Tibial nerve (tissue), 4 donors: ENCODE measurements around the gene SDK2. TPM values are rescaled to one million over a fixed set of nuclear protein-coding genes. Genes with fewer than 3 reads are reported as not detected.

Experiments
- DNase-seq, 2 donors: peaks; one replicate each; pipeline ENCODE4 v3.0.0-alpha.2; 2019; ENCODE audit warnings: low spot score in 2 of 2
- H3K27ac ChIP-seq, 4 donors: fragments of 200-600 bp; sonication (generic) in 3 of 4; one replicate each; pipeline ENCODE4 v1.5.1; 2017 to 2019; ENCODE audit warnings: mild to moderate bottlenecking in 1 of 4
- H3K27me3 ChIP-seq, 2 donors: fragments of 200-600 bp; sonication (generic) in 1 of 2; one replicate each; pipeline versions ENCODE4 v1.5.1 to v1.6.0; 2017 to 2019
- H3K36me3 ChIP-seq, 3 donors: fragments of 200-600 bp; sonication (generic); one replicate each; pipeline ENCODE4 v1.5.1; 2018 to 2019
- H3K4me1 ChIP-seq, 4 donors: fragments of 200-600 bp; sonication (generic) in 3 of 4; one replicate each; pipeline ENCODE4 v1.5.1; 2017 to 2019
- H3K4me3 ChIP-seq, 4 donors: fragments of 200-600 bp; sonication (generic) in 3 of 4; one replicate each; pipeline ENCODE4 v1.5.1; 2017 to 2019; ENCODE audit warnings: mild to moderate bottlenecking in 1 of 4, moderate library complexity in 1 of 4
- H3K9me3 ChIP-seq, 4 donors: fragments of 200-600 bp; sonication (generic) in 3 of 4; one replicate each; pipeline ENCODE4 v1.5.1; 2017 to 2019
- CTCF ChIP-seq, 5 experiments: fragments of 200-600 bp in 3 of 5; fragments of 450-650 bp in 2 of 5; sonication (generic) in 3 of 5; IDR thresholded peaks; one replicate each; pipeline ENCODE4 v1.5.1; 2016 to 2019; ENCODE audit warnings: antibody characterized with exemption in 5 of 5, mild to moderate bottlenecking in 3 of 5, moderate library complexity in 2 of 5
- EP300 ChIP-seq, 2 donors: sonication (generic); formaldehyde crosslinking; IDR thresholded peaks; one replicate each; pipeline ENCODE4 v1.6.1; 2017; ENCODE audit warnings: antibody characterized with exemption in 2 of 2, mild to moderate bottlenecking in 1 of 2
- POLR2A ChIP-seq, 2 donors: fragments of 450-650 bp; IDR thresholded peaks; one replicate each; pipeline ENCODE4 v1.6.1; 2017; ENCODE audit warnings: antibody characterized with exemption in 2 of 2, mild to moderate bottlenecking in 2 of 2, moderate library complexity in 2 of 2
- WGBS, 2 donors: methylation state at CpG; one replicate each; pipeline ENCODE4 v1.1.5; 2018; 5-methylcytosine and 5-hydroxymethylcytosine counted together
- total RNA-seq, 4 donors: library from RNA; depleted of rRNA; stranded (reverse); fragments of >200 nt; gene quantifications; one replicate each; pipeline ENCODE4 v1.1.0, GENCODE V29; 2016

SDK2 gene
- total RNA-seq, 4 donors from 2014 or later, result 3.1 to 6.3 (median 4.6) TPM

GRCh38 chr17:73519011-73519410, 125.2 kb downstream of the SDK2 start:
- H3K27me3 ChIP-seq, result no peaks in the 10 kb centered on the region
- DNase-seq, result no peak
- H3K4me1 ChIP-seq, result peaks cover 0 to 21% (median 0%) of the 10 kb centered on the region in 4 donors
- no peak overlapping the region for H3K4me3 ChIP-seq
- H3K27ac ChIP-seq, result no peak overlapping the region
- H3K36me3 ChIP-seq, result no peaks in the 10 kb centered on the region
- TF ChIP-seq POLR2A (IDR thresholded peaks at IDR 0.05) (no peak), EP300 (IDR thresholded peaks at IDR 0.05) (no peak), CTCF (IDR thresholded peaks at IDR 0.05) (no peak)
- H3K9me3 ChIP-seq, result no peaks in the 10 kb centered on the region
- 94 to 98% methylated on average over 6 of the region's 6 CpGs for WGBS, 2 donors

GRCh38 chr17:73516431-73516830, 127.8 kb downstream of the SDK2 start:
- H3K27ac ChIP-seq, result no peak overlapping the region
- no peaks in the 10 kb centered on the region for H3K36me3 ChIP-seq
- DNase-seq, result no peak
- H3K4me3 ChIP-seq, result no peak overlapping the region
- TF ChIP-seq CTCF (IDR thresholded peaks at IDR 0.05) (no peak), POLR2A (IDR thresholded peaks at IDR 0.05) (no peak), EP300 (IDR thresholded peaks at IDR 0.05) (no peak)
- peaks cover 0 to 30% (median 0%) of the 10 kb centered on the region in 4 donors for H3K4me1 ChIP-seq
- H3K27me3 ChIP-seq, result no peaks in the 10 kb centered on the region
- WGBS, 2 donors, result 65 to 77% methylated on average over 11 of the region's 11 CpGs
- H3K9me3 ChIP-seq, result no peaks in the 10 kb centered on the region

GRCh38 chr17:73514146-73514863, 129.9 kb downstream of the SDK2 start:
- WGBS, 2 donors, result 59% methylated on average over 13 of the region's 13 CpGs

GRCh38 chr17:73513426-73513825, 130.8 kb downstream of the SDK2 start:
- no peak overlapping the region for H3K4me3 ChIP-seq
- peaks cover 0 to 39% (median 0%) of the 10 kb centered on the region in 4 donors for H3K4me1 ChIP-seq
- no peaks in the 10 kb centered on the region for H3K36me3 ChIP-seq
- H3K9me3 ChIP-seq, result no peaks in the 10 kb centered on the region
- peak overlapping the region in 2 of 4 donors; percentile 63 to 77 for H3K27ac ChIP-seq
- DNase-seq, result no peak
- H3K27me3 ChIP-seq, result no peaks in the 10 kb centered on the region
- TF ChIP-seq CTCF (IDR thresholded peaks at IDR 0.05) (no peak), EP300 (IDR thresholded peaks at IDR 0.05) (no peak), POLR2A (IDR thresholded peaks at IDR 0.05) (no peak)
- WGBS, 2 donors, result 46 to 57% methylated on average over 10 of the region's 10 CpGs

More at GRCh38 chr17:73514146-73514863, 129.9 kb downstream of the SDK2 start:
- H3K27me3 ChIP-seq, result no peaks in the 10 kb centered on the region
- no peak for DNase-seq
- no peak overlapping the region for H3K4me3 ChIP-seq
- no peaks in the 10 kb centered on the region for H3K9me3 ChIP-seq
- peak overlapping the region in 3 of 4 donors; percentile 15 to 77 (median 63) for H3K27ac ChIP-seq
- TF ChIP-seq CTCF (IDR thresholded peaks at IDR 0.05) (no peak), POLR2A (IDR thresholded peaks at IDR 0.05) (no peak), EP300 (IDR thresholded peaks at IDR 0.05) (no peak)
- peaks cover 0 to 39% (median 0%) of the 10 kb centered on the region in 4 donors for H3K4me1 ChIP-seq
- H3K36me3 ChIP-seq, result no peaks in the 10 kb centered on the region

GRCh38 chr17:73511719-73512115, 132.5 kb downstream of the SDK2 start:
- WGBS, 2 donors, result 67 to 79% methylated on average over 5 of the region's 5 CpGs
- Histone ChIP-seq H3K36me3 (peaks cover 0 to 4% (median 0%) of the 10 kb centered on the region in 3 donors), H3K4me1 (peaks cover 0 to 33% (median 0%) of the 10 kb centered on the region in 4 donors), H3K4me3 (no peak overlapping the region), H3K27ac (peak overlapping the region in 1 of 4 donors; percentile 46), H3K9me3 (no peaks in the 10 kb centered on the region), H3K27me3 (no peaks in the 10 kb centered on the region)
- TF ChIP-seq POLR2A (IDR thresholded peaks at IDR 0.05), result no peak
- no peak for TF ChIP-seq EP300 (IDR thresholded peaks at IDR 0.05)
- TF ChIP-seq CTCF (IDR thresholded peaks at IDR 0.05), result no peak
- no peak for DNase-seq
